Keratinocyte (primary cell): ENCODE results near the gene SLC30A3. TPM values are rescaled to one million over a fixed set of nuclear protein-coding genes. Genes with fewer than 3 reads are reported as not detected.

Source experiments
- DNase-seq: peaks from one replicate; pipeline ENCODE4 v3.0.0-alpha.2; 2011; ENCODE audit warnings: low read depth, missing footprints, low spot score
- FAIRE-seq: peaks from 2 replicates; lab custom pipeline; 2011; peaks lifted over from hg19 to GRCh38; lab: Jason Lieb, UNC
- H2AFZ ChIP-seq: 2 replicates; pipeline ENCODE4 v1.6.0; 2012; ENCODE audit warnings: low read length, control low read depth, inconsistent platforms; ENCODE audit not compliant: control insufficient read depth
- H3K27ac ChIP-seq: 2 replicates; pipeline ENCODE4 v1.5.1; 2011; ENCODE audit warnings: low read length; ENCODE audit not compliant: control insufficient read depth, insufficient read depth
- H3K27me3 ChIP-seq: 3 replicates; pipeline ENCODE4 v1.6.0; 2011; ENCODE audit warnings: low read length; ENCODE audit not compliant: control insufficient read depth, insufficient read depth; ENCODE audit errors: extremely low read depth
- H3K36me3 ChIP-seq, 2 experiments: 2 replicates in 1 of 2; 3 replicates in 1 of 2; pipeline ENCODE4 v1.5.1; 2011; ENCODE audit warnings: low read length in 2 of 2, mild to moderate bottlenecking in 1 of 2; ENCODE audit not compliant: control insufficient read depth in 2 of 2, insufficient read depth in 2 of 2; ENCODE audit errors: extremely low read depth in 1 of 2
- H3K4me1 ChIP-seq: 3 replicates; pipeline ENCODE4 v1.5.1; 2011; ENCODE audit warnings: low read length; ENCODE audit not compliant: control insufficient read depth, insufficient read depth; ENCODE audit errors: extremely low read depth
- H3K4me2 ChIP-seq: 3 replicates; pipeline ENCODE4 v1.6.0; 2011; ENCODE audit warnings: low read depth, low read length; ENCODE audit not compliant: control insufficient read depth, insufficient read depth; ENCODE audit errors: extremely low read depth
- H3K4me3 ChIP-seq, 3 experiments: fragments of 200-600 bp in 1 of 3; sonication (generic) in 1 of 3; 2 replicates in 2 of 3; 3 replicates in 1 of 3; pipeline ENCODE4 v1.5.1; 2011 to 2016; ENCODE audit warnings: low read length in 3 of 3, mild to moderate bottlenecking in 3 of 3, control low read depth in 2 of 3, inconsistent platforms in 1 of 3, low read depth in 1 of 3, mixed read lengths in 1 of 3, mixed run types in 1 of 3, moderate library complexity in 1 of 3; ENCODE audit not compliant: control insufficient read depth in 2 of 3, insufficient read depth in 2 of 3; ENCODE audit errors: extremely low read depth in 1 of 3
- H3K79me2 ChIP-seq: 2 replicates; pipeline ENCODE4 v1.6.0; 2012; ENCODE audit warnings: low read length; ENCODE audit not compliant: control insufficient read depth, insufficient read depth
- H3K9ac ChIP-seq: 3 replicates; pipeline ENCODE4 v1.6.0; 2011; ENCODE audit warnings: low read length; ENCODE audit not compliant: control insufficient read depth, insufficient read depth; ENCODE audit errors: extremely low read depth
- H3K9me1 ChIP-seq: 3 replicates; pipeline ENCODE4 v1.6.0; 2011; ENCODE audit warnings: low read length; ENCODE audit not compliant: control insufficient read depth, insufficient read depth; ENCODE audit errors: extremely low read depth
- H3K9me3 ChIP-seq: 2 replicates; pipeline ENCODE4 v1.5.1; 2012; ENCODE audit warnings: low read depth, low read length; ENCODE audit not compliant: control insufficient read depth
- H4K20me1 ChIP-seq: 3 replicates; pipeline ENCODE4 v1.6.0; 2011; ENCODE audit warnings: low read length; ENCODE audit not compliant: control insufficient read depth, insufficient read depth; ENCODE audit errors: extremely low read depth
- EZH2 ChIP-seq: IDR thresholded peaks from one replicate; pipeline ENCODE4 v1.6.1; 2012; ENCODE audit warnings: inconsistent platforms, mild to moderate bottlenecking, low read length, moderate library complexity
- dilution Hi-C: fragments of 300-500 bp; cut with MboI; formaldehyde crosslinking; loops from one replicate; pipeline ENCODE4 v1.7.0; 2020; ENCODE audit warnings: low sequenced_read_pairs; ENCODE audit not compliant: extremely low pct_ligation_motif_present
- polyA plus RNA-seq, 5 experiments: library from polyadenylated mRNA; depleted of rRNA in 3 of 5; stranded (reverse) in 3 of 5; stranded (forward) in 1 of 5; unstranded in 1 of 5; fragments of >200 nt; gene quantifications; 1 replicate in 1 of 5; 2 replicates in 3 of 5; 3 replicates in 1 of 5; pipeline versions ENCODE4 v1.2.1 to v1.2.3, GENCODE V29; 2011 to 2012; ENCODE audit warnings: missing spikeins in 2 of 5, low read depth in 1 of 5, low replicate concordance in 1 of 5
- TF ChIP-seq, protein P1 (sequence below), 3 experiments: IDR thresholded peaks in 1 of 3; conservative IDR thresholded peaks in 1 of 3; optimal IDR thresholded peaks in 1 of 3; 2 replicates in 2 of 3; 3 replicates in 1 of 3; pipeline versions ENCODE3 to v1.5.1; 2011; ENCODE audit warnings: low read length in 3 of 3, mild to moderate bottlenecking in 3 of 3, moderate library complexity in 2 of 3, control low read depth in 1 of 3, inconsistent platforms in 1 of 3; ENCODE audit not compliant: insufficient read depth in 2 of 3; ENCODE audit errors: extremely low read depth in 1 of 3

The SLC30A3 gene
- polyA plus RNA-seq, 1 donor (not counting 4 experiments of a cell fraction or from before 2014, with no cell fraction given), result not detected

DNA sequence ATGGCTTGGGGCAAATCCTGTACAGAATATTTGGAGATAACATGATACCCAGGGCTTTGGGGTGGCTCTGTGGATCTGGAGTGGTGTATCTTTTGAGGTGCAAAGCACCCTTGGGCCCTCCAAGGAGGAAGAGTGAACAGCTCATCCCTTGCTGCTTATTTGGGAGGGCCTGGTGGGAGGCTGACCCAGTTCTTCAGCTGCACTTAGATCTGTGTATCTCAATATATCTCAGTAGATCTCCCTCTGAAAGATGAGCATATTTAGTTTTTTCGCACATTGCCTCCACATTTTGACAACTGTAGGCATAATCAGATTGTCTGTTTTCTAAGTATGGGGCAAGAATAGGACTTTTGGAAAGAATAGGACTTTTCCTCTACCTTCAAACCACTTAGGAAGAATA, 22.1 kb upstream of the SLC30A3 start:
- no peak overlapping the region for H3K4me3 ChIP-seq
- H3K9me1 ChIP-seq, result no peaks in the 10 kb centered on the region
- H3K4me1 ChIP-seq, result no peaks in the 10 kb centered on the region
- H3K36me3 ChIP-seq, result no peaks in the 10 kb centered on the region
- H3K79me2 ChIP-seq, result no peaks in the 10 kb centered on the region
- H3K9me3 ChIP-seq, result no peaks in the 10 kb centered on the region
- H2AFZ ChIP-seq, result no peak overlapping the region
- DNase-seq (no peak), FAIRE-seq (no peak)
- dilution Hi-C loops, result no loop called here
- H3K27me3 ChIP-seq, result peaks cover 23% of the 10 kb centered on the region
- TF ChIP-seq, protein P1, sequence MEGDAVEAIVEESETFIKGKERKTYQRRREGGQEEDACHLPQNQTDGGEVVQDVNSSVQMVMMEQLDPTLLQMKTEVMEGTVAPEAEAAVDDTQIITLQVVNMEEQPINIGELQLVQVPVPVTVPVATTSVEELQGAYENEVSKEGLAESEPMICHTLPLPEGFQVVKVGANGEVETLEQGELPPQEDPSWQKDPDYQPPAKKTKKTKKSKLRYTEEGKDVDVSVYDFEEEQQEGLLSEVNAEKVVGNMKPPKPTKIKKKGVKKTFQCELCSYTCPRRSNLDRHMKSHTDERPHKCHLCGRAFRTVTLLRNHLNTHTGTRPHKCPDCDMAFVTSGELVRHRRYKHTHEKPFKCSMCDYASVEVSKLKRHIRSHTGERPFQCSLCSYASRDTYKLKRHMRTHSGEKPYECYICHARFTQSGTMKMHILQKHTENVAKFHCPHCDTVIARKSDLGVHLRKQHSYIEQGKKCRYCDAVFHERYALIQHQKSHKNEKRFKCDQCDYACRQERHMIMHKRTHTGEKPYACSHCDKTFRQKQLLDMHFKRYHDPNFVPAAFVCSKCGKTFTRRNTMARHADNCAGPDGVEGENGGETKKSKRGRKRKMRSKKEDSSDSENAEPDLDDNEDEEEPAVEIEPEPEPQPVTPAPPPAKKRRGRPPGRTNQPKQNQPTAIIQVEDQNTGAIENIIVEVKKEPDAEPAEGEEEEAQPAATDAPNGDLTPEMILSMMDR (optimal IDR thresholded peaks at IDR 0.05 in 1 of 3, IDR thresholded peaks at IDR 0.05 in 1 of 3, conservative IDR thresholded peaks at IDR 0.05 in 1 of 3; ENCODE audit: extremely low read depth in 1 of 3, insufficient read depth in 2 of 3, low read length in 3 of 3), result no peak
- no peak for TF ChIP-seq EZH2
- H3K27ac ChIP-seq, result no peak overlapping the region
- H3K9ac ChIP-seq, result no peak overlapping the region
- no peak overlapping the region for H3K4me2 ChIP-seq
- H4K20me1 ChIP-seq, result no peaks in the 10 kb centered on the region

DNA sequence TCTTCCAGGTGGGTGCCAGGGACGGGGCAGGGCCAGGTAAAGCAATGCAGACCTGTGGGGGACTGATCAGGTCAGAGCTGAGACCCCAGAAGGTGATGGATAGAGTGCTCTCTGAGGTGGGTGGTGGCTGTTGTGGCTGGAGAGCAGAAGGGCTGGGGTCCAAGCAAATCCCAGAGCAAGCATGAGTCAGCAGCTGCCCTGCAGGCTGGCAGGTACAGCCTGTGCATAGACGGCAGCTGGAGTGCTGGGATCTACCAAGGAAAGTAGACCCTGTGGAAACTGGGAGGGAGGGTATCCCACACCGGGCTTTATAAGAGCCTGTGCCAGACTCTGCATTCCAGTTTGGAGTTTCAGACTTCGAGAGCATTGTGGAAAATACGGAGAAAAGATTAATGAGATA, 20.0 kb upstream of the SLC30A3 start:
- H3K9me3 ChIP-seq, result no peaks in the 10 kb centered on the region
- FAIRE-seq (no peak), DNase-seq (no peak)
- no peak overlapping the region for H3K27ac ChIP-seq
- no peak overlapping the region for H3K4me2 ChIP-seq
- no peaks in the 10 kb centered on the region for H3K4me1 ChIP-seq
- H3K27me3 ChIP-seq, result peaks cover 23% of the 10 kb centered on the region
- dilution Hi-C loops, result no loop called here
- TF ChIP-seq, protein P1 (optimal IDR thresholded peaks at IDR 0.05 in 1 of 3, IDR thresholded peaks at IDR 0.05 in 1 of 3, conservative IDR thresholded peaks at IDR 0.05 in 1 of 3; ENCODE audit: extremely low read depth in 1 of 3, insufficient read depth in 2 of 3, low read length in 3 of 3), result no peak
- TF ChIP-seq EZH2, result peak; percentile 2
- H3K9me1 ChIP-seq, result no peaks in the 10 kb centered on the region
- H3K79me2 ChIP-seq, result no peaks in the 10 kb centered on the region
- no peaks in the 10 kb centered on the region for H4K20me1 ChIP-seq
- no peak overlapping the region for H3K9ac ChIP-seq
- no peak overlapping the region for H3K4me3 ChIP-seq
- H3K36me3 ChIP-seq, result no peaks in the 10 kb centered on the region
- no peak overlapping the region for H2AFZ ChIP-seq
